Measurements from ENCODE around the gene SMIM11. TPM values are rescaled to one million over a fixed set of nuclear protein-coding genes. Genes with fewer than 3 reads are reported as not detected.
"Not testable (repeated sequence)": the region's sequence is repeated elsewhere in the genome, so short reads cannot be mapped to it uniquely, and the experiment has no call there.

The SMIM11 gene
- total RNA-seq, 1 donor from 2014 or later: 4.2 TPM

DNA sequence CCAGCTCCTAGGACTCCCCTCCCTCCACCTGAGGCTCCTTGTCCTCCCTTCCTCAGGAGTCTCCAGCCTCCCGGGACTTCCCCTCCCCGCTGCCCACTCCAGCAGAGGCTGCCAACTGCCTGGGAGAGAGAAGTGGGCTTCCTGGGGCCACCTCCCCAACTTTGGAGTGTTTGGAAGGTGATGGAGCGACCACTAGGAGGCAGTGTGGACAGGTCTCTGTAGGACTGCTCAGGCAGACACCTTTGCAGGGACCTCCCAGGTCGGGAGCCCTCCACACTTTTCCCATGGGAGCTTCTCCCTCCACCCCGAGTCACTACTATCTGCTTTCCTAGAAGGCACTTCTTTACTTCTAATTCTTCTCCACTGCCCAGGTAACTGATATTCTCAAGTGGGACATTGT lies 29.4 kb downstream of the SMIM11 start:
- not testable (repeated sequence) for H3K9me3 Mint-ChIP-seq (ENCODE audit: unreplicated experiment); H3K36me3 Mint-ChIP-seq (ENCODE audit: unreplicated experiment); DNase-seq; H3K4me3 Mint-ChIP-seq (ENCODE audit: unreplicated experiment); H3K4me1 Mint-ChIP-seq (ENCODE audit: low read depth, unreplicated experiment); H3K27me3 Mint-ChIP-seq (ENCODE audit: unreplicated experiment); H3K27ac Mint-ChIP-seq (ENCODE audit: unreplicated experiment)

- not testable (repeated sequence) for H3K36me3 Mint-ChIP-seq (ENCODE audit: unreplicated experiment); H3K27me3 Mint-ChIP-seq (ENCODE audit: unreplicated experiment); H3K4me1 Mint-ChIP-seq (ENCODE audit: low read depth, unreplicated experiment); H3K27ac Mint-ChIP-seq (ENCODE audit: unreplicated experiment); DNase-seq; H3K4me3 Mint-ChIP-seq (ENCODE audit: unreplicated experiment); H3K9me3 Mint-ChIP-seq (ENCODE audit: unreplicated experiment)
These were observed 30.4 kb downstream of the SMIM11 start for GRCh38 chr21:34405686-34406085.

DNA sequence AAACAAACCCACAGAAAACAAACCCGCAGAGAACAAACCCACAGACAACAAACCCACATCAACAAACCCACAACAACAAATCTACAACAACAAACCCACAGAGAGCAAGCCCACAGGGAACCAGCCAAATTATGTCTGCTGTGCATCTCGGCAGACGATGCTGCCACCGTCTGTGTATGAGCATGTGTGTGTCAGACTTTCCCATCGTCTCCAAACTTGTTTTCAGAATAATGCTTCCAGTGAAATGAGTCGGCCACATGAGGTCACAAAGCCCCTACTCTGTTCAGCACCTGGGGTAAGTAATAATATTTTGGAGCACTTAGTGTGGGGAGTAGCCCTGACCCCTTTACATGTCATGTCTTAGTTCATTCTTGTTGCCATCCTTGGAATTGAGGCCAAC lies 30.8 kb downstream of the SMIM11 start:
- not testable (repeated sequence) for DNase-seq; H3K27ac Mint-ChIP-seq (ENCODE audit: unreplicated experiment); H3K27me3 Mint-ChIP-seq (ENCODE audit: unreplicated experiment); H3K4me1 Mint-ChIP-seq (ENCODE audit: low read depth, unreplicated experiment); H3K4me3 Mint-ChIP-seq (ENCODE audit: unreplicated experiment); H3K9me3 Mint-ChIP-seq (ENCODE audit: unreplicated experiment); H3K36me3 Mint-ChIP-seq (ENCODE audit: unreplicated experiment)

- H3K9me3 Mint-ChIP-seq (ENCODE audit: unreplicated experiment): not testable (repeated sequence)
These were observed 31.4 kb downstream of the SMIM11 start for GRCh38 chr21:34406676-34407075.

DNA sequence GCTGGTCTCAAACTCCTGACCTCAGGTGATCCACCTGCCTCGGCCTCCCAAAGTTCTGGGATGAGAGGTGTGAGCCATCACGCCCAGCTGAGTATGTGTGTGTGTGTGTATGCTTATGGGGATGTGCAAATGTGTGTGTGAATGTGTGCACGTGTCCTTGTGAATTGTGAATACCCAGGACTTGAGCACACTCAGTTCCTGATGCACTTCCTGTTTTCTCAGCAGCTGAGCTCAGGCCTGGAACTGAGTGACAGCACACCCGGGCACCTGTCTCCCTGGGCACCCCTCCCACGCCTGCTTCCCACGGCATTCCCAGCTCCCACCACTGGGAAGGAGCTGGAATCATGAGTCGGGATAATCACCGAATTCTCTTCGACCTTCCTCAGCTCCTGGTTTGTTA lies 32.0 kb downstream of the SMIM11 start:
- H3K4me3 Mint-ChIP-seq (ENCODE audit: unreplicated experiment): not testable (repeated sequence)

More at GRCh38 chr21:34406676-34407075, 31.4 kb downstream of the SMIM11 start:
- H3K27me3 Mint-ChIP-seq (ENCODE audit: unreplicated experiment); H3K4me1 Mint-ChIP-seq (ENCODE audit: low read depth, unreplicated experiment); H3K4me3 Mint-ChIP-seq (ENCODE audit: unreplicated experiment); H3K36me3 Mint-ChIP-seq (ENCODE audit: unreplicated experiment); DNase-seq; H3K27ac Mint-ChIP-seq (ENCODE audit: unreplicated experiment): not testable (repeated sequence)

DNA sequence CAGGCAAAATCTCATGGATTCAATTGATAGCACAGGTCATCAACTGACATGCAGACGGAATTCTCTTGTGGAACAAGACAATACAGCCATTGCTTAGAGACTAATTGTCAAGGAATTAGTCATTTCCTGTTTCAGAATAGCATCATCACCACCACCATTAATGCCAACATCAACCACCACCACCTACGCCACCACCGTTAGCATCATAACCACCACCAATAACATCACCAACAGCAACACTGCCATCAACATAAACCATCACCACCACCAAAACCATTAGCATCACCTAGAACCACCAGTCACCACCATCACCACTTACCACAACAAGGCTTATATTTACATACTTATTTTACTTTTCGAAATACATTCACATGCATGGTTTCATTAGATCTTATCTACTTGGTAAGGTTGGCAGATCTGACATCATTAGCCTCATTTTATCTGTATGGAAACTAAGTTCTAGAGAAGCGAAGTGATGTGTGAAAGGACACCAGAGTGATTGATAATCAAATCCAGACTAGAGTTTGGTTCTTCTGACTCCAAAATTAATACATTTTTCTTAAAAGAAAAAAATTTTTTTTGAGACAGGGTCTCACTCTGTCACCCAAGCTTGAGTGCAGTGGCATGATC lies 42.3 kb downstream of the SMIM11 start:
- not testable (repeated sequence) for H3K27ac Mint-ChIP-seq (ENCODE audit: unreplicated experiment)

More for the DNA sequence above, 32.0 kb downstream of the SMIM11 start:
- not testable (repeated sequence) for H3K27me3 Mint-ChIP-seq (ENCODE audit: unreplicated experiment); H3K27ac Mint-ChIP-seq (ENCODE audit: unreplicated experiment); H3K36me3 Mint-ChIP-seq (ENCODE audit: unreplicated experiment); DNase-seq; H3K9me3 Mint-ChIP-seq (ENCODE audit: unreplicated experiment); H3K4me1 Mint-ChIP-seq (ENCODE audit: low read depth, unreplicated experiment)

GRCh38 chr21:34423805-34424204 lies 48.5 kb downstream of the SMIM11 start, which contains the start of gene SMIM34:
Gene SMIM34, minus strand, starts transcription at chr21:34423951. Its CDS starts 112 bp downstream, at chr21:34423839.
- H3K9me3 Mint-ChIP-seq (ENCODE audit: unreplicated experiment); H3K4me3 Mint-ChIP-seq (ENCODE audit: unreplicated experiment); DNase-seq; H3K27me3 Mint-ChIP-seq (ENCODE audit: unreplicated experiment); H3K4me1 Mint-ChIP-seq (ENCODE audit: low read depth, unreplicated experiment); H3K27ac Mint-ChIP-seq (ENCODE audit: unreplicated experiment); H3K36me3 Mint-ChIP-seq (ENCODE audit: unreplicated experiment): not testable (repeated sequence)

More for the DNA sequence above, 42.3 kb downstream of the SMIM11 start:
- not testable (repeated sequence) for H3K27me3 Mint-ChIP-seq (ENCODE audit: unreplicated experiment); H3K9me3 Mint-ChIP-seq (ENCODE audit: unreplicated experiment); H3K36me3 Mint-ChIP-seq (ENCODE audit: unreplicated experiment); H3K4me3 Mint-ChIP-seq (ENCODE audit: unreplicated experiment); H3K4me1 Mint-ChIP-seq (ENCODE audit: low read depth, unreplicated experiment); DNase-seq

DNA sequence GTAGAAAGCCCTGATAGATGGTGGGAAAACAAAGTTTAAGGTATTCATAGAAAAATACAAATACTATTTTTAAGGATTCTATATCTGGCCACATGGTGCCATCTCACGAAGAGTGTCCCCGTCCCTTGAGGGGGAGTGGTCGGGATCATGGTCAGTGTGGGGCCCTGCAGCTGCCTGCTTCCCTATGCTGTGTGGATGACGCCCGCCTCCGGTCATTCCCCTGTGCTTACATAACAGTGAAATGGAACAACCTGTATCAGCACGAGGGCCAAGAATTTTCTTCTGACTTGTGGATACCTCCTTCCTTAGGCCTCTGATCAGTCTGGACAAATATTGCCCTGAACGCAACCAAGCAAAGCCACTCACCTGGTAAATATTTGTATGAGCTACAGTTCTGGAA lies 52.0 kb downstream of the SMIM11 start:
- H3K9me3 Mint-ChIP-seq (ENCODE audit: unreplicated experiment); H3K4me3 Mint-ChIP-seq (ENCODE audit: unreplicated experiment); H3K27ac Mint-ChIP-seq (ENCODE audit: unreplicated experiment): not testable (repeated sequence)

GRCh38 chr21:34428441-34428840 lies 53.1 kb downstream of the SMIM11 start:
- H3K4me1 Mint-ChIP-seq (ENCODE audit: low read depth, unreplicated experiment); H3K9me3 Mint-ChIP-seq (ENCODE audit: unreplicated experiment); H3K4me3 Mint-ChIP-seq (ENCODE audit: unreplicated experiment); H3K27me3 Mint-ChIP-seq (ENCODE audit: unreplicated experiment); H3K27ac Mint-ChIP-seq (ENCODE audit: unreplicated experiment); H3K36me3 Mint-ChIP-seq (ENCODE audit: unreplicated experiment); DNase-seq: not testable (repeated sequence)

More for the DNA sequence above, 52.0 kb downstream of the SMIM11 start:
- not testable (repeated sequence) for H3K27me3 Mint-ChIP-seq (ENCODE audit: unreplicated experiment); H3K4me1 Mint-ChIP-seq (ENCODE audit: low read depth, unreplicated experiment); DNase-seq; H3K36me3 Mint-ChIP-seq (ENCODE audit: unreplicated experiment)

DNA sequence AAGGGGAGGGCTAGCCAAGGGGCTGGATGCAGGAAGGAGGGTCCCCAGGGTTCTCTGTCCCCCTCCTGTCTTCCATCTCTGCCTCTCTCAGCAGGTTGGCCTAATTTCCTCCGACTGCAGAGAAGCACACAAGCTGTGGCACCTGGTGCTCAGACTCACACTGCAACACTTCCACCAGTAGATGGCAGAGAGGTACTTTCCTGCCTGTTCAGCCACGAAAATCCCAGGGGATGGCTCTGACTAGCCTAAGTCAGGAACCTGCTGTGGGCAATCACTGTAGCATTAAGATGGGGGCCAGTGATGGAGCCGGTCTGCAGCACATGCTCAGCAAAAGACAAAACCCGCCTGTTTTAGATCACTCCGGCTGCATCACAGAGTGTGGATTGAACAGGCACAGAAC lies 54.4 kb downstream of the SMIM11 start:
- not testable (repeated sequence) for H3K27me3 Mint-ChIP-seq (ENCODE audit: unreplicated experiment); H3K9me3 Mint-ChIP-seq (ENCODE audit: unreplicated experiment); H3K4me1 Mint-ChIP-seq (ENCODE audit: low read depth, unreplicated experiment); H3K4me3 Mint-ChIP-seq (ENCODE audit: unreplicated experiment); H3K36me3 Mint-ChIP-seq (ENCODE audit: unreplicated experiment); DNase-seq; H3K27ac Mint-ChIP-seq (ENCODE audit: unreplicated experiment)

Other genes with a start within 250 kb of the SMIM11 start
- gene KCNE2, start 11.5 kb upstream of the SMIM11 start, total RNA-seq (ENCODE audit: unreplicated experiment): not detected
- not detected for gene SMIM34, start 48.4 kb downstream of the SMIM11 start, total RNA-seq (ENCODE audit: unreplicated experiment)
- 1.6 TPM for gene KCNE1, start 136.7 kb downstream of the SMIM11 start, total RNA-seq (ENCODE audit: unreplicated experiment)
- gene RCAN1, start 239.6 kb downstream of the SMIM11 start, total RNA-seq (ENCODE audit: unreplicated experiment): 17.7 TPM

Measured in glutamatergic neuron (in vitro differentiated cells).